Hepatocyte (in vitro differentiated cells): Measurements from ENCODE around the gene ST8SIA6. TPM values are rescaled to one million over a fixed set of nuclear protein-coding genes. Genes with fewer than 3 reads are reported as not detected.

Experiments
- DNase-seq: peaks from one replicate; pipeline ENCODE4 v3.0.0-alpha.2; 2016; ENCODE audit warnings: low spot score
- H2AFZ ChIP-seq: fragments of 200-600 bp; sonication (generic); 2 replicates; pipeline ENCODE4 v1.6.0; 2016; ENCODE audit warnings: antibody characterized with exemption, mild to moderate bottlenecking
- H3K27ac ChIP-seq: fragments of 200-600 bp; sonication (generic); 2 replicates; pipeline ENCODE4 v1.5.1; 2016; ENCODE audit warnings: mild to moderate bottlenecking
- H3K27me3 ChIP-seq: fragments of 200-600 bp; sonication (generic); 2 replicates; pipeline ENCODE4 v1.6.1; 2016
- H3K36me3 ChIP-seq: fragments of 200-600 bp; sonication (generic); replicated peaks from 2 replicates; pipeline ENCODE4 v1.5.1; 2016; ENCODE audit warnings: low read depth; ENCODE audit not compliant: insufficient read depth
- H3K4me1 ChIP-seq: fragments of 200-600 bp; sonication (generic); 2 replicates; pipeline ENCODE4 v1.5.1; 2016; ENCODE audit warnings: mild to moderate bottlenecking, moderate library complexity; ENCODE audit not compliant: insufficient read depth
- H3K4me2 ChIP-seq: fragments of 200-600 bp; sonication (generic); 2 replicates; pipeline ENCODE4 v1.6.0; 2016
- H3K4me3 ChIP-seq: fragments of 200-600 bp; sonication (generic); 2 replicates; pipeline ENCODE4 v1.5.1; 2016; ENCODE audit warnings: mild to moderate bottlenecking
- H3K79me2 ChIP-seq: fragments of 200-600 bp; sonication (generic); 2 replicates; pipeline ENCODE4 v1.6.0; 2017; ENCODE audit warnings: mild to moderate bottlenecking
- H3K9me2 ChIP-seq: fragments of 200-600 bp; sonication (generic); replicated peaks from 2 replicates; pipeline ENCODE4 v1.6.0; 2017; ENCODE audit warnings: mild to moderate bottlenecking; ENCODE audit not compliant: insufficient read depth
- H3K9me3 ChIP-seq: fragments of 200-600 bp; sonication (generic); 2 replicates; pipeline ENCODE4 v1.5.1; 2016; ENCODE audit warnings: low read depth, mild to moderate bottlenecking
- H4K20me1 ChIP-seq: fragments of 200-600 bp; sonication (generic); 2 replicates; pipeline ENCODE4 v1.6.0; 2016; ENCODE audit warnings: mild to moderate bottlenecking; ENCODE audit not compliant: insufficient read depth, poor library complexity, severe bottlenecking
- EZH2 ChIP-seq: fragments of 200-600 bp; sonication (generic); IDR thresholded peaks from 2 replicates; pipeline ENCODE4 v1.6.1; 2016; ENCODE audit warnings: antibody characterized with exemption, mild to moderate bottlenecking, borderline replicate concordance
- EZH2phosphoT487 ChIP-seq: fragments of 200-600 bp; sonication (generic); IDR thresholded peaks from one replicate; pipeline ENCODE4 v1.6.1; 2018; ENCODE audit warnings: antibody characterized with exemption, mild to moderate bottlenecking, low read depth, moderate library complexity; ENCODE audit not compliant: unreplicated experiment, severe bottlenecking
- WGBS: methylation state at CpG from one replicate; pipeline ENCODE4 v1.1.6; 2016; ENCODE audit warnings: low lambda C conversion rate; ENCODE audit errors: missing lambda C conversion rate; 5-methylcytosine and 5-hydroxymethylcytosine counted together
- polyA plus RNA-seq: library from polyadenylated mRNA; unstranded; fragments of >200 nt; fragmentation: Nextera tagmentation; extraction: Ambion mirVana; gene quantifications from 2 replicates; pipeline ENCODE4 v1.2.1, GENCODE V29; 2016
- total RNA-seq: library from RNA; depleted of rRNA; stranded (reverse); fragments of >200 nt; gene quantifications from 2 replicates; pipeline ENCODE4 v1.2.3, GENCODE V29; 2014
- TF ChIP-seq, protein P1 (sequence below): fragments of 200-600 bp; sonication (generic); IDR thresholded peaks from 2 replicates; pipeline ENCODE4 v1.5.1; 2016; ENCODE audit warnings: antibody characterized with exemption, mild to moderate bottlenecking; ENCODE audit not compliant: poor library complexity

The ST8SIA6 gene
- total and polyA plus RNA-seq, 2 experiments from 2014 or later, result 0.10 TPM; not detected in 1

- TF ChIP-seq, protein P1, sequence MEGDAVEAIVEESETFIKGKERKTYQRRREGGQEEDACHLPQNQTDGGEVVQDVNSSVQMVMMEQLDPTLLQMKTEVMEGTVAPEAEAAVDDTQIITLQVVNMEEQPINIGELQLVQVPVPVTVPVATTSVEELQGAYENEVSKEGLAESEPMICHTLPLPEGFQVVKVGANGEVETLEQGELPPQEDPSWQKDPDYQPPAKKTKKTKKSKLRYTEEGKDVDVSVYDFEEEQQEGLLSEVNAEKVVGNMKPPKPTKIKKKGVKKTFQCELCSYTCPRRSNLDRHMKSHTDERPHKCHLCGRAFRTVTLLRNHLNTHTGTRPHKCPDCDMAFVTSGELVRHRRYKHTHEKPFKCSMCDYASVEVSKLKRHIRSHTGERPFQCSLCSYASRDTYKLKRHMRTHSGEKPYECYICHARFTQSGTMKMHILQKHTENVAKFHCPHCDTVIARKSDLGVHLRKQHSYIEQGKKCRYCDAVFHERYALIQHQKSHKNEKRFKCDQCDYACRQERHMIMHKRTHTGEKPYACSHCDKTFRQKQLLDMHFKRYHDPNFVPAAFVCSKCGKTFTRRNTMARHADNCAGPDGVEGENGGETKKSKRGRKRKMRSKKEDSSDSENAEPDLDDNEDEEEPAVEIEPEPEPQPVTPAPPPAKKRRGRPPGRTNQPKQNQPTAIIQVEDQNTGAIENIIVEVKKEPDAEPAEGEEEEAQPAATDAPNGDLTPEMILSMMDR, result no peak
- H3K4me1 ChIP-seq, result peaks cover 8% of the 10 kb centered on the region
- no peak overlapping the region for H3K27ac ChIP-seq
- H3K79me2 ChIP-seq, result no peaks in the 10 kb centered on the region
- H3K27me3 ChIP-seq, result peaks cover 49% of the 10 kb centered on the region
- H3K36me3 ChIP-seq, result no peaks in the 10 kb centered on the region
- H4K20me1 ChIP-seq, result no peaks in the 10 kb centered on the region
- H3K9me3 ChIP-seq, result no peaks in the 10 kb centered on the region
- 38% methylated on average over 6 of the region's 6 CpGs for WGBS
- no peaks in the 10 kb centered on the region for H3K9me2 ChIP-seq
- H3K4me2 ChIP-seq, result no peak overlapping the region
- no peak for DNase-seq
- no peak overlapping the region for H2AFZ ChIP-seq
- no peak overlapping the region for H3K4me3 ChIP-seq
Measured at GRCh38 chr10:17452060-17452841, 2.1 kb downstream of the ST8SIA6 start.

- Histone ChIP-seq H3K9me3 (no peaks in the 10 kb centered on the region), H2AFZ (no peak overlapping the region), H3K27ac (no peak overlapping the region), H3K4me2 (no peak overlapping the region), H3K9me2 (no peaks in the 10 kb centered on the region), H3K79me2 (no peaks in the 10 kb centered on the region), H3K4me3 (no peak overlapping the region), H3K27me3 (peaks cover 38% of the 10 kb centered on the region), H3K36me3 (no peaks in the 10 kb centered on the region), H3K4me1 (peaks cover 8% of the 10 kb centered on the region), H4K20me1 (no peaks in the 10 kb centered on the region)
- no peak for DNase-seq
- WGBS, result 98% methylated on average over 4 of the region's 4 CpGs
- no peak for TF ChIP-seq EZH2phosphoT487
- no peak for TF ChIP-seq EZH2
- TF ChIP-seq, protein P1, result no peak
Measured at GRCh38 chr10:17450024-17450423, 4.4 kb downstream of the ST8SIA6 start.

DNA sequence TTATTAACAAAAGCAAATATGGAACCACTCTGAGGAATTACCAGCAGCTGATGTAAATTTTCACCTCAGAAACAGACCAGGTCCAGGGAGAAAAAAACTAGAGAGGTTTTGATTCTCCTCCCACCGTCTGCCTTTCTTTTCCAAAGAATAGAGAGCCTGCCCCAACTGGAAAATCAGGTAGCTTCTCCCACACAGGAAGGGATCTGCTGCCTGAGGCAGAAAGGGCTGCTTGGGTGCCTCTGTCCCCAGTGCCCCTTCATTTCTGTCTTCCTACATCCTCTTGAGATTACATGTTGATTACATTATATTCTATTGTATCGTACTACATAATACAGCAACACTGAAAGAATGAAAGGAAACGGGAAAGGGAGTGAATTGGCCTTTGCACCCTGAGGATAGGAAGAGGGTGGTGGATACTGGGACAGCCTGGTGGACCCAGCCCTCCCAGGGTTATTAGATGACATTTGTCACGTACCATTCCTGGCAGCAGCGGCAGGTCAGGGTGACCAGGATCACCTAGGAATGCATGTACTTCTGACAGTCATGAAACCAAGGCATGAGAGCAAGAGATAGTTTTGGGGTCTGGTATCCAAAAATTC is 8.9 kb downstream of the ST8SIA6 start:
- WGBS, result 42% methylated on average over 5 of the region's 5 CpGs
- Histone ChIP-seq H2AFZ (no peak overlapping the region), H4K20me1 (no peaks in the 10 kb centered on the region), H3K79me2 (no peaks in the 10 kb centered on the region), H3K4me2 (peak overlapping the region; percentile 47), H3K9me3 (no peaks in the 10 kb centered on the region), H3K36me3 (no peaks in the 10 kb centered on the region), H3K27ac (no peak overlapping the region), H3K4me1 (no peaks in the 10 kb centered on the region), H3K9me2 (no peaks in the 10 kb centered on the region), H3K4me3 (no peak overlapping the region), H3K27me3 (peaks cover 10% of the 10 kb centered on the region)
- TF ChIP-seq EZH2 (no peak), EZH2phosphoT487 (no peak)
- TF ChIP-seq, protein P1, result no peak
- no peak for DNase-seq
